Retinal pigment epithelial cell (primary cell): ENCODE measurements around the gene SAFB.

Source experiments
- DNase-seq: peaks from one replicate; pipeline ENCODE4 v3.0.0-alpha.2; 2010; ENCODE audit warnings: low read depth
- H3K4me3 ChIP-seq: 2 replicates; pipeline ENCODE4 v1.5.1; 2011; ENCODE audit warnings: mild to moderate bottlenecking, low read length, control low read depth, moderate library complexity
- CTCF ChIP-seq: conservative IDR thresholded peaks from 2 replicates; pipeline ENCODE4 v1.5.1; 2011; ENCODE audit warnings: low read depth, low read length, control low read depth, inconsistent platforms

The SAFB gene

GRCh38 chr19:5648464-5648863 lies 25.6 kb downstream of the SAFB start:
- no peak for TF ChIP-seq CTCF
- H3K4me3 ChIP-seq = no peak overlapping the region
- no peak for DNase-seq

- no peak overlapping the region for H3K4me3 ChIP-seq
- TF ChIP-seq CTCF = no peak
- DNase-seq = no peak
Observed at GRCh38 chr19:5651361-5651760, 28.5 kb downstream of the SAFB start.

GRCh38 chr19:5652261-5652660 lies 29.4 kb downstream of the SAFB start:
- TF ChIP-seq CTCF = no peak
- no peak for DNase-seq
- H3K4me3 ChIP-seq = no peak overlapping the region

- TF ChIP-seq CTCF = no peak
- no peak for DNase-seq
- H3K4me3 ChIP-seq = no peak overlapping the region
Observed at GRCh38 chr19:5654931-5655330, 32.0 kb downstream of the SAFB start.

GRCh38 chr19:5655412-5655811 lies 32.5 kb downstream of the SAFB start:
- DNase-seq = no peak
- no peak for TF ChIP-seq CTCF
- no peak overlapping the region for H3K4me3 ChIP-seq

- DNase-seq = no peak
- TF ChIP-seq CTCF = no peak
- no peak overlapping the region for H3K4me3 ChIP-seq
Observed at GRCh38 chr19:5661483-5661882, 38.6 kb downstream of the SAFB start.

- no peak for TF ChIP-seq CTCF
- DNase-seq = no peak
- H3K4me3 ChIP-seq = no peak overlapping the region
Observed at GRCh38 chr19:5663904-5664303, 41.0 kb downstream of the SAFB start.
